K562 (cell line): ENCODE results near the gene CASP2. TPM values are rescaled to one million over a fixed set of nuclear protein-coding genes. Genes with fewer than 3 reads are reported as not detected.
A peak's percentile ranks its signal among the peaks of the same experiment; 100 is the strongest.

Experiments used
- BRF1 ChIP-seq: IDR thresholded peaks from 3 replicates; pipeline ENCODE4 v1.6.1; 2011; ENCODE audit warnings: borderline replicate concordance, mild to moderate bottlenecking; ENCODE audit not compliant: insufficient read length; ENCODE audit errors: extremely low read depth
- CEBPZ ChIP-seq: fragments of 150-350 bp; IDR thresholded peaks from 2 replicates; pipeline ENCODE4 v1.6.1; 2014; ENCODE audit warnings: low read depth, mild to moderate bottlenecking, low read length, borderline replicate concordance
- DPF2 ChIP-seq: fragments of 450-650 bp; IDR thresholded peaks from 2 replicates; pipeline ENCODE4 v1.6.1; 2016
- EP300 ChIP-seq: IDR thresholded peaks from 2 replicates; pipeline ENCODE4 v1.6.1; 2012; ENCODE audit warnings: low read length, improper control_type of control experiment
- JUN ChIP-seq, 2 experiments: sonication (generic) in 1 of 2; formaldehyde crosslinking in 1 of 2; IDR thresholded peaks; 2 replicates each; pipeline versions ENCODE4 v1.6.1 to v1.8.0; 2012 to 2022; ENCODE audit warnings: borderline replicate concordance in 2 of 2, mild to moderate bottlenecking in 2 of 2, improper control_type of control experiment in 1 of 2, low read depth in 1 of 2, low read length in 1 of 2, missing genetic modification reagents in 1 of 2
- MCM3 ChIP-seq: fragments of 450-650 bp; IDR thresholded peaks from 2 replicates; pipeline ENCODE4 v1.6.1; 2016
- MNT ChIP-seq, 2 experiments: fragments of 450-650 bp; conservative IDR thresholded peaks; 2 replicates each; pipeline ENCODE4 v1.6.1; 2017; ENCODE audit warnings: mild to moderate bottlenecking in 2 of 2, moderate library complexity in 2 of 2
- OTX1 ChIP-seq: fragments of 450-650 bp; formaldehyde crosslinking; IDR thresholded peaks from 2 replicates; pipeline ENCODE4 v1.4.0; 2022; ENCODE audit warnings: mild to moderate bottlenecking
- SMAD1 ChIP-seq: fragments of 150-350 bp; IDR thresholded peaks from 2 replicates; pipeline ENCODE4 v1.6.1; 2014; ENCODE audit warnings: low read length, low read depth; ENCODE audit not compliant: partially characterized antibody
- SMARCA4 ChIP-seq: fragments of 450-650 bp; IDR thresholded peaks from 2 replicates; pipeline ENCODE4 v1.6.1; 2016
- SMARCC2 ChIP-seq: fragments of 450-650 bp; IDR thresholded peaks from 2 replicates; pipeline ENCODE4 v1.6.1; 2017; ENCODE audit warnings: antibody characterized with exemption, moderate library complexity, mild to moderate bottlenecking, low read depth
- TAF1 ChIP-seq: IDR thresholded peaks from 2 replicates; pipeline ENCODE4 v1.6.1; 2011; ENCODE audit warnings: mild to moderate bottlenecking, low read length, moderate library complexity; ENCODE audit not compliant: insufficient read depth, control insufficient read depth, severe bottlenecking; ENCODE audit errors: extremely low read depth
- ZNF395 ChIP-seq: fragments of 200-800 bp; sonication (Bioruptor generic); IDR thresholded peaks from 2 replicates; pipeline ENCODE4 v1.6.1; 2017; ENCODE audit warnings: missing genetic modification characterization, missing compliant biosample characterization
- ZNF41 ChIP-seq: fragments of 250-450 bp; sonication (Bioruptor Pico); conservative IDR thresholded peaks from 2 replicates; pipeline ENCODE4 v1.4.0; 2020; ENCODE audit warnings: mild to moderate bottlenecking
- ZNF644 ChIP-seq: fragments of 200-800 bp; sonication (Bioruptor generic); IDR thresholded peaks from 2 replicates; pipeline ENCODE4 v1.6.1; 2016; ENCODE audit warnings: low read depth, missing genetic modification characterization, missing compliant biosample characterization
- ZNF696 ChIP-seq: fragments of 250-450 bp; sonication (Bioruptor Pico); conservative IDR thresholded peaks from 2 replicates; pipeline ENCODE4 v1.4.0; 2020; ENCODE audit warnings: mild to moderate bottlenecking, moderate library complexity
- ZZZ3 ChIP-seq: fragments of 450-650 bp; IDR thresholded peaks from 2 replicates; pipeline ENCODE4 v1.6.1; 2016; ENCODE audit warnings: antibody characterized with exemption, mild to moderate bottlenecking, moderate library complexity
- polyA plus RNA-seq, 8 experiments: library from polyadenylated mRNA; depleted of rRNA in 4 of 8; stranded (reverse) in 5 of 8; unstranded in 3 of 8; fragments of >200 nt; fragmentation: Nextera tagmentation in 2 of 8; fragmentation: Illumina TruSeq in 1 of 8; extraction: Ambion mirVana in 2 of 8; extraction: Trizol in 1 of 8; gene quantifications; 2 replicates each; pipeline versions ENCODE4 v1.2.1 to v1.2.3, GENCODE V29; 2011 to 2014; ENCODE audit warnings: inconsistent platforms in 1 of 8, missing spikeins in 1 of 8
- total RNA-seq, 7 experiments: library from RNA; depleted of rRNA in 6 of 7; stranded (reverse); fragments of >200 nt in 6 of 7; fragmentation: Illumina TruSeq in 2 of 7; extraction: Trizol in 2 of 7; gene quantifications; 2 replicates each; pipeline versions ENCODE4 v1.2.1 to v1.2.3, GENCODE V29; 2011 to 2021; ENCODE audit warnings: low replicate concordance in 1 of 7
- TF ChIP-seq, protein P1 (sequence below): fragments of 450-650 bp; IDR thresholded peaks from one replicate; pipeline ENCODE4 v1.6.1; 2018; ENCODE audit warnings: mild to moderate bottlenecking, moderate library complexity; ENCODE audit not compliant: partially characterized antibody
- TF ChIP-seq, protein P2 (sequence below): fragments of 450-650 bp; formaldehyde crosslinking; IDR thresholded peaks from 2 replicates; pipeline ENCODE4 v1.4.0; 2022; ENCODE audit warnings: mild to moderate bottlenecking, moderate library complexity

CASP2 gene
- total and polyA plus RNA-seq, 9 of the 15 experiments (the other 6 are each of a cell fraction or from before 2014, with no cell fraction given) = 18.8 to 64.9 (median 24.1) TPM

DNA sequence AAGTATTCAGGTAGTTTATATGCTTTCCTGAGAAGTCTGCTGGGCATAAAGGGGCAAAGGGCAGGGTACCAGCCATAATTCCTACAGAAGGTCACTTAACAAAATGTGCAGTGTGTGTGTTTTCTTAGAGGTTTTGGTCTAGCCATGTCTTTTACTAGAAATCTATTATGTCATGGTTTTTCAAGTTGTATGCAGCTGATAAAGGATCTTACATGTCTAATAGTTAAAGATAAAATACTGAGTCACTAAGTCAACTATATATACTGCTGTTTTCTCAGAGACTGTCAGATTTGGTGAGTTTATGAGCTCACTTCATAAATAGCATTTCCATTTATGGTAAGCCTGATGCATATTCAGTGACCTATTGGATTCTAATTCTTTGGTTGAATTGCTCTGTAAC, 7.7 kb downstream of the CASP2 start (continued):
- TF ChIP-seq, protein P1, sequence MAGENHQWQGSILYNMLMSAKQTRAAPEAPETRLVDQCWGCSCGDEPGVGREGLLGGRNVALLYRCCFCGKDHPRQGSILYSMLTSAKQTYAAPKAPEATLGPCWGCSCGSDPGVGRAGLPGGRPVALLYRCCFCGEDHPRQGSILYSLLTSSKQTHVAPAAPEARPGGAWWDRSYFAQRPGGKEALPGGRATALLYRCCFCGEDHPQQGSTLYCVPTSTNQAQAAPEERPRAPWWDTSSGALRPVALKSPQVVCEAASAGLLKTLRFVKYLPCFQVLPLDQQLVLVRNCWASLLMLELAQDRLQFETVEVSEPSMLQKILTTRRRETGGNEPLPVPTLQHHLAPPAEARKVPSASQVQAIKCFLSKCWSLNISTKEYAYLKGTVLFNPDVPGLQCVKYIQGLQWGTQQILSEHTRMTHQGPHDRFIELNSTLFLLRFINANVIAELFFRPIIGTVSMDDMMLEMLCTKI = no peak
- TF ChIP-seq ZNF644 (tag) (no peak), CEBPZ (no peak), MCM3 (no peak), TAF1 (no peak), BRF1 (no peak), SMAD1 (no peak), SMARCA4 (peak; percentile 58; the same call in 1 of the 2 replicates), ZNF395 (CRISPR knock-in tag) (no peak), EP300 (no peak), OTX1 (CRISPR knock-in tag) (no peak), ZZZ3 (no peak), DPF2 (0 out of 2 replicates have a peak, but pooled peaks have one; percentile 28), JUN (IDR thresholded peaks at IDR 0.05; ENCODE audit: borderline replicate concordance, low read depth, low read length) (peak; percentile 61; the same call in 1 of the 2 replicates), JUN (CRISPR knock-in tag; IDR thresholded peaks at IDR 0.05; ENCODE audit: borderline replicate concordance) (no peak), MNT (conservative IDR thresholded peaks at IDR 0.05) (no peak), SMARCC2 (peak; percentile 55; the same call in 1 of the 2 replicates), ZNF41 (CRISPR knock-in tag) (no peak), ZNF696 (CRISPR knock-in tag) (no peak)
- TF ChIP-seq, protein P2, sequence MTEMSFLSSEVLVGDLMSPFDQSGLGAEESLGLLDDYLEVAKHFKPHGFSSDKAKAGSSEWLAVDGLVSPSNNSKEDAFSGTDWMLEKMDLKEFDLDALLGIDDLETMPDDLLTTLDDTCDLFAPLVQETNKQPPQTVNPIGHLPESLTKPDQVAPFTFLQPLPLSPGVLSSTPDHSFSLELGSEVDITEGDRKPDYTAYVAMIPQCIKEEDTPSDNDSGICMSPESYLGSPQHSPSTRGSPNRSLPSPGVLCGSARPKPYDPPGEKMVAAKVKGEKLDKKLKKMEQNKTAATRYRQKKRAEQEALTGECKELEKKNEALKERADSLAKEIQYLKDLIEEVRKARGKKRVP (CRISPR knock-in tag) = no peak
